Dedifferentiated amniotic fluid mesenchymal stem cell (primary cell): Measurements from ENCODE around the gene ECE2.
A peak's percentile ranks its signal among the peaks of the same experiment; 100 is the strongest.
"Not testable (repeated sequence)": the region's sequence is repeated elsewhere in the genome, so short reads cannot be mapped to it uniquely, and the experiment has no call there.

ENCODE experiments used
- DNase-seq: peaks from one replicate; pipeline ENCODE4 v3.0.0-alpha.2; 2016; ENCODE audit errors: extremely low spot score

The ECE2 gene

DNA sequence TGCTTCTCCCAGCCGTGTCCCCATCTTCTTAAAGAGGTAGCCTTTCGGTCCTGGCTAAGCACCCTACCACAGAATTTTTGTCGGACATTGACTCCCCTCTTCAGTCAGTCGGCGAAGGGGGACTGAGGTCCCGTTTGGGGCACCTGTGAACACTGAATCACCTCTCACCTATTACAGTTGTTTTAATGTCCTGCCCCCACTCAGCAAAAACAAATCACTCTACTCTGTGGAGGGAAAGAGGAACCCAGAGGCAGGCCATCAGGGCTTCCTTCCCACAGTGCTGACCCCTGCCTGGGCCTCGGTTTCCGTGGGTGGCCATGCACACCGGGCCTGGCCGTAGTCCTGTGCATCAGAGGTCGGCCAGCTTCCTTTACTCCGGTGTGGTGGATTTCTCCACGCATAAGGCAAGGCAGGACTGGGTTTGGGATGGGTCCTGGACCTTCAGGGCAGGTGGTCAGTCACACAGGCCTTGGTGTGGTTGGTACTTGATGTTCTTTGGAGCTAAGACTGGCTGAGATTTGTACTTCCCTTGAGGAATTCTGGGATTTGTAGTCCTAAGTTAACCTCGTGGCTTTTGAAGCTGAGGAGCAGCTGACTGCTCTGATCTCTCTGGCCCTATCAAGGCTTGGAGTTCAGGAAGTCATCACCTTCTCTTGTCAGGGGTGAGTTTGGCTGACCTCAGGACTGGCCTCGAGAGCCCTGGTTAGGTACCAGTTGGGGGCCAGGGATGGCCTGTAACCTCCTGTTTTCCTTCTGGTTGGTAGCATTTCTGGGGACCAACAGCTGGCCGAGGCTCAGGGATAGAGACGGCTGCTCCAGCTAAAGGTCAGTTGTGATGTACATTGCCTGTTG, 61.0 kb downstream of the ECE2 start:
- DNase-seq, result peak; percentile 44

DNA sequence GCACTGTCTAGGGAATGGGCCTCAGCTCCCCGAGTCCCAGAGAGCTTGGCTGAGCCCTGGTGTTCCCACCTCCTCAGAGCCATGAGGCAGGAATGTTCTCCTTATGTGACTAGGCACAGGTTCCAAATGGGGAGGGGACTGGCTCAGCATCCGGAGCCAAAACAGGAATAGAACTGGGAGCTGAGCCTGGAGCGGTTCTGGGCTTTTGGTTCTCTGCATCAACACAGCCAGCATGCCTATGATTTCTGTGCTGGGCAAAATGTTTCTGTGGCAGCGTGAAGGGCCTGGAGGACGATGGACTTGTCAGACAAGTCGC, 61.5 kb downstream of the ECE2 start, which contains the start of gene FAM131A:
FAM131A (plus strand) TSS at position 202 of the 316 bp plus-strand sequence; CDS start at position 233, 31 bp downstream.
- DNase-seq, result no peak

DNA sequence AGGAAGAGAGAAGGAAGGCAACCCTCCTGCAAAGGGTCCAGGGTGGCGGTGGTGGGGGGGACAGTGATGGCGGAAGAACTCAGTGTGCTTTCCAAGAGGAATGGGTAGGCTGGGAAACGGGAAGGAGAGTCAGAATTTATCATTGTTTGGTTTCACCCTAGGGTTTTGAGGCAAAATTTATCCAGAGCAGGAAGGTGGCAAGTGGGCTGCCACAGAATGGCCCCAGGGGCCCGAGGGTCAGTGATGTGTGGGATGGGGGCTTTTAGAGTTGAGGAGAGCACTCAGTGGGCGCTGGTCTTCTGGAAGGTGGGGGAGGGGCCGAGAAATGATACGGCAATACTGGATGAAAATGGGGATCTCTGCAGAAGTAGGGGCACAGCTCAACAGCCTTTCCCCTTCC, 62.2 kb downstream of the ECE2 start:
- DNase-seq, result no peak

- DNase-seq, result no peak
Observed at GRCh38 chr3:184338511-184338945, 62.7 kb downstream of the ECE2 start.

DNA sequence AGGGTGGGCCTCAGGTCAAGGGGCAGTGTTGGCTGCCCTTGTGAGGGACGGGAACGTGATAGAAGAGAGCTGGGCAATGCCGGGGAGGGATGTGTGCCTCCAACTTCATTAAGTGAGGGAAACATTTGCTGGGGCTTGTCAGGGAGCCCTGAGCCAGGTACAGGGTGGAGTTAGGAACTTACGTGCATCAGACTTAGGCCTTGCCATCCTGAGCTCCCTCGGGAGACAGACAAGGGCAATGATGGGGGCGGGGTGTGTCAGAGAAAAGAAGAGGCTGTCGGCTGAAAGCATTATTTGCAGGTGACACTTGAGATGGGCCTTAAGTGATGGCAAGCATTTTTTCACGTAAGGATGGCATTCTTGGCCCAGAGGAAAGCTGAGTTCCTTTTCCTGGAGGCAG, 63.2 kb downstream of the ECE2 start:
- DNase-seq, result no peak

- not testable (repeated sequence) for DNase-seq
Observed at GRCh38 chr3:184339451-184340135, 63.8 kb downstream of the ECE2 start.

- no peak for DNase-seq
Observed at GRCh38 chr3:184341925-184342324, 66.1 kb downstream of the ECE2 start.
